ENCODE measurements around the gene VKORC1.
A peak's percentile ranks its signal among the peaks of the same experiment; 100 is the strongest.

DNA sequence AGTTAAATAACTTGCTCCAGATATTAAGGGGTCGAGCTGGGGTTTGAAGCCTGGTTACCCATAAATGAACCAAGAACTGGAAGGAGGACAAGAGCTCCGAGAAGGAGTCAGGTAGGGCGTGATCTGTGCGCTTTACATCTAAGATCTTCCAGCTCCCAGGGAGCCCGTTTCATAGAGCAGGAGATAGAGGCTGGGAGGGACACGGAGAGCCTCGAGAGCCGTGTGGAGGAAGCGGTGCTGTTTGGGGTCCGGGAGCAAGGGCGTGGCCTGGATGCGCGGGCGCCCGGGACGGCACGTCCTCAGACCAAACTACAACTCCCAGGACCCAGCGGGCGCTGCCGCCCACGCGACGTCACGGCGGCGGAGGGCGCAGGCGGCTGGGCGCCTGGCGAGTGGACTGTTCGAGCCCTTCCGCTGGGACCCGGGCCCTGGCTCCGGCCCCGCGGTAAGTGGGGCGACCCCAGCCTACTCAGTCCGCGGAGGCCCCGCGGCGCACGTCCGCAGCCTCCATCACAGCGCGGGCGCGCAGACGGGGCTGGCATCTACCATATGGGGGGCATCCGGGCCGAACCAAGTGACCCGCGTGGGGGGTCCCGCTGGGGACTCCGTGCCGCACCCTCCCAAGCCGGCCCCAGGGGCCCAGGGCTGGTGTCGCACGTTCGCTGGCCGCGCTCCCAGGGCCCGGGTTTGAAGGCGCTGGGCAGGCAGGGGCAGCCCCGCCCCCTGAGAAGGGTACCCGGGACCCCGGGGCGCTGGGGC, 13.6 kb upstream of the VKORC1 start, which contains the start of gene BCKDK:
- TF ChIP-seq, protein P1, sequence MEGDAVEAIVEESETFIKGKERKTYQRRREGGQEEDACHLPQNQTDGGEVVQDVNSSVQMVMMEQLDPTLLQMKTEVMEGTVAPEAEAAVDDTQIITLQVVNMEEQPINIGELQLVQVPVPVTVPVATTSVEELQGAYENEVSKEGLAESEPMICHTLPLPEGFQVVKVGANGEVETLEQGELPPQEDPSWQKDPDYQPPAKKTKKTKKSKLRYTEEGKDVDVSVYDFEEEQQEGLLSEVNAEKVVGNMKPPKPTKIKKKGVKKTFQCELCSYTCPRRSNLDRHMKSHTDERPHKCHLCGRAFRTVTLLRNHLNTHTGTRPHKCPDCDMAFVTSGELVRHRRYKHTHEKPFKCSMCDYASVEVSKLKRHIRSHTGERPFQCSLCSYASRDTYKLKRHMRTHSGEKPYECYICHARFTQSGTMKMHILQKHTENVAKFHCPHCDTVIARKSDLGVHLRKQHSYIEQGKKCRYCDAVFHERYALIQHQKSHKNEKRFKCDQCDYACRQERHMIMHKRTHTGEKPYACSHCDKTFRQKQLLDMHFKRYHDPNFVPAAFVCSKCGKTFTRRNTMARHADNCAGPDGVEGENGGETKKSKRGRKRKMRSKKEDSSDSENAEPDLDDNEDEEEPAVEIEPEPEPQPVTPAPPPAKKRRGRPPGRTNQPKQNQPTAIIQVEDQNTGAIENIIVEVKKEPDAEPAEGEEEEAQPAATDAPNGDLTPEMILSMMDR (conservative IDR thresholded peaks at IDR 0.05) = no peak
- peak; percentile 44; the same call in 1 of the 2 replicates for TF ChIP-seq ZFX (IDR thresholded peaks at IDR 0.05)

All from C4-2B (cell line).